HEK293T (cell line): ENCODE data around the gene TBC1D22B.

Experiments used
- BHLHE40 ChIP-seq: fragments of 450-650 bp; IDR thresholded peaks from 2 replicates; pipeline ENCODE4 v1.6.1; 2016; ENCODE audit warnings: mild to moderate bottlenecking, moderate library complexity, borderline replicate concordance
- ELF4 ChIP-seq: fragments of 450-650 bp; IDR thresholded peaks from 2 replicates; pipeline ENCODE4 v1.6.1; 2017; ENCODE audit warnings: antibody characterized with exemption
- FOXK2 ChIP-seq: fragments of 450-650 bp; IDR thresholded peaks from 2 replicates; pipeline ENCODE4 v1.6.1; 2016; ENCODE audit warnings: mild to moderate bottlenecking
- FOXM1 ChIP-seq: fragments of 450-650 bp; IDR thresholded peaks from 2 replicates; pipeline ENCODE4 v1.6.1; 2017; ENCODE audit warnings: mild to moderate bottlenecking, borderline replicate concordance
- L3MBTL2 ChIP-seq: fragments of 450-650 bp; conservative IDR thresholded peaks from 2 replicates; pipeline ENCODE4 v1.6.1; 2016; ENCODE audit warnings: mild to moderate bottlenecking
- NFRKB ChIP-seq: fragments of 450-650 bp; IDR thresholded peaks from 2 replicates; pipeline ENCODE4 v1.6.1; 2016; ENCODE audit warnings: mild to moderate bottlenecking, moderate library complexity
- SP1 ChIP-seq: fragments of 450-650 bp; IDR thresholded peaks from 2 replicates; pipeline ENCODE4 v1.6.1; 2017
- SUZ12 ChIP-seq: fragments of 450-650 bp; IDR thresholded peaks from 2 replicates; pipeline ENCODE4 v1.6.1; 2016; ENCODE audit warnings: mild to moderate bottlenecking
- TARDBP ChIP-seq: fragments of 450-650 bp; IDR thresholded peaks from 2 replicates; pipeline ENCODE4 v1.6.1; 2016
- ZNF384 ChIP-seq: fragments of 450-650 bp; IDR thresholded peaks from 2 replicates; pipeline ENCODE4 v1.6.1; 2016
- TF ChIP-seq, protein P1 (sequence below): fragments of 450-650 bp; IDR thresholded peaks from 2 replicates; pipeline ENCODE4 v1.6.1; 2016

DNA sequence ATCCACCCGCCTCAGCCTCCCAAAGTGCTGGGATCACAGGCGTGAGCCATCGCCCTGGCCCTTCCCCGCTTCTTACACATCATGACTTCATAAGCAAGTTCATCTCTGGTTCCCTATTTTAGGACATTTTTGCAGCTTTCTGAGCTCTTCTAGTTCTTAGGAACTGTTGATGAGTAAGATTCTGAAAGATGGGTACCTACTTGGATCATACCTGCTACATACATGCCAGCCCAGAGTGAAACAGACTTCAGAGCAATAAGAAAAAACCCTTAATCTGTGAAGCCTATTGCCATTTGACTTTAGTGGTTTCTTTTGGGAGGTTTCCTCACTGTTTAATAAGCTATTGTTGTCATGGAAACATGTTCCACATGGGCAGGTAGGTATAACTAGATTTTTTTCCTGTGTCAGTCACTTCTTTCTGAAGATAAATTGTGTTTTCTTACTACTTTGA, 28.3 kb downstream of the TBC1D22B start:
- TF ChIP-seq TARDBP (no peak), ZNF384 (no peak), FOXM1 (no peak), BHLHE40 (no peak), L3MBTL2 (no peak), SUZ12 (no peak), NFRKB (no peak), SP1 (no peak), FOXK2 (no peak), ELF4 (no peak)
- TF ChIP-seq, protein P1, sequence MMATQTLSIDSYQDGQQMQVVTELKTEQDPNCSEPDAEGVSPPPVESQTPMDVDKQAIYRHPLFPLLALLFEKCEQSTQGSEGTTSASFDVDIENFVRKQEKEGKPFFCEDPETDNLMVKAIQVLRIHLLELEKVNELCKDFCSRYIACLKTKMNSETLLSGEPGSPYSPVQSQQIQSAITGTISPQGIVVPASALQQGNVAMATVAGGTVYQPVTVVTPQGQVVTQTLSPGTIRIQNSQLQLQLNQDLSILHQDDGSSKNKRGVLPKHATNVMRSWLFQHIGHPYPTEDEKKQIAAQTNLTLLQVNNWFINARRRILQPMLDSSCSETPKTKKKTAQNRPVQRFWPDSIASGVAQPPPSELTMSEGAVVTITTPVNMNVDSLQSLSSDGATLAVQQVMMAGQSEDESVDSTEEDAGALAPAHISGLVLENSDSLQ: no peak
